Activated gamma-delta T cell (primary cell): ENCODE results near the gene GADD45G.
A peak's percentile ranks its signal among the peaks of the same experiment; 100 is the strongest.

Experiments
- DNase-seq: peaks from one replicate; lab custom pipeline; 2025; lab: John Stamatoyannopoulos, UW

GADD45G gene

DNA sequence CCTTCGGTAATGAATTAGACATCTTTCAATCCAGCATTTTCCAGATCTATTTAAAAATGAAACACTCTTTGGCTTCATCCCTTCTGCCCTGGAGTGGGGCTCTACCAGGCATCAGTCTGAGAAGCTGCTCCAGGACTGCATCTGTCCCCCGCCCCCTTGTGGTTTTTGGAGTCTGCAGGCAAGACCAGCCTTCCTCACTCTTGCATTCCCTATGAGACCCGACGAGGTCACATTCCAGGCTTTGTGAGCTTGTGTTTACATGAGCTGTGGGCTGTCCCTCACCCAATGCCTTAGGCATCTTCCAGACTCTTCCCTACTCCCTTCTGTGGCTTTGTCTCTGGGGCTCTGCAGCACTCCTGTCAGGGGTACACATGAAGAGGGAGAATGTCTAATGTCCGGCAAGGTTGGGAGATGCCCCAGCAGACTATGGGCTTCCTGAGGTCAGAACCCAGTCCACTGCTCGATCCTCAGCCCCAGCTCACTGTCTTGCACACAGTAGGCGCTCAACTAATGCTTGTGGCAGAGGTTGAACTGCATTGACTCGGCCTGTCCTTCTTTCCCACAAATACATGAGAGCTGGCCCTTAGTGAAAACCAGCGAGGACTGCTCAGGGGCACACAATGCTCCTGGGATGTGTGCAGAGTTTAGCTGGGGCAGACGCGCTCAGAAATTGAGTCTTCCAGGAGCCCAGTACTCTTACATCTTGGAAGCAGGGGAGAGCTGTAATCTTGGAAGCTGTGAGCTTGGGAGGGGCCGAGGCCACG is 11.7 kb upstream of the GADD45G start:
- DNase-seq = no peak

- DNase-seq = no peak
These were observed 10.9 kb upstream of the GADD45G start for GRCh38 chr9:89593727-89594427.

- DNase-seq = no peak
These were observed 9.8 kb upstream of the GADD45G start for GRCh38 chr9:89594811-89595550.

DNA sequence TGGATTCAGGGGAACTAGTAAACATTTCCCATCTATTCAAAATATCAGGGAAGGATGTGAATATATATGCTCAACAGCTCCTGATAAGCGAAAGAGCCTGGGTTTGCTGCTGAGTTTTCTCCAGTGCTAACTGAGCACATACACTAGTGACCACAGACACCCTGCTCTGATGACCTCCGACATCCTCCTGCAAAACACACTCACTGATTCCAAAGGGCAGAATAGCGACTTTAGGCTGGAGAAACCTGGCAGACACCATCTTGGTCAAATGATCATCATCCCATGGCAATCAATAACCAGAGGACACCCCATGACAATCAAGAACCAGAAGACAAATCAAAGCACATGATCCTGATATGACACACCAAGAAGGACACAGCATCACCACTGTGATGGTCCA is 9.2 kb upstream of the GADD45G start:
- DNase-seq = no peak

DNA sequence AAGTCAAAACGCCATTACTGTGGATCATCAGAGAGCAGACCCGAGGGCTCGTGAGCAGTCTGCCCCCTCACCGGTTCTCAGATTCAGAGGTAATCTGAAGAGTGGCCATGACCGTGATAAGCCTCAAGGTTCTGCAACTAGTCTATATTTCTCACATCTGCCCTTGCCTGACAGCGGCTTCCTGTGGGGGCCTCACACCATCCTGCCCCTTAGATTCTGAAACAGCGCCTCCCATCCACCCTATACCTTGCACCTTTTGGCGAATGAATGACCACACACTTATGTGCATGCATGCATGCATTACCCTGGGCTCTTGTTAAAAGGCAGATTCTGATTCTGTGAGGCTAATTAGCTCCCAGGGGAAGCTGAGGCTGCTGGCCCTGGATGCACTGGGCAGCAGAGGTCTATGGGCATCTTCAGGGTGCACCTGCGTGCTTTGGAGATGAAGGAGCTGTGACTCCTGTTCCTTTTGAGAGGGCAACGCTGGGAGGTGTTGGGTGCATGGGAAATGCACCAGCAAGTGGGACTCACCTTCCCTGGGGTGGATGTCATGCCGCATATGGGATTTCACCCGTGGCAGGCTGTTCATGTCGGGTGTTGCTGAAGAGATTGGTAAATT is 7.8 kb upstream of the GADD45G start:
- DNase-seq = no peak

- DNase-seq = no peak
These were observed 7.0 kb upstream of the GADD45G start for GRCh38 chr9:89597711-89598362.

- DNase-seq = no peak
These were observed 6.5 kb upstream of the GADD45G start for GRCh38 chr9:89598363-89598713.

DNA sequence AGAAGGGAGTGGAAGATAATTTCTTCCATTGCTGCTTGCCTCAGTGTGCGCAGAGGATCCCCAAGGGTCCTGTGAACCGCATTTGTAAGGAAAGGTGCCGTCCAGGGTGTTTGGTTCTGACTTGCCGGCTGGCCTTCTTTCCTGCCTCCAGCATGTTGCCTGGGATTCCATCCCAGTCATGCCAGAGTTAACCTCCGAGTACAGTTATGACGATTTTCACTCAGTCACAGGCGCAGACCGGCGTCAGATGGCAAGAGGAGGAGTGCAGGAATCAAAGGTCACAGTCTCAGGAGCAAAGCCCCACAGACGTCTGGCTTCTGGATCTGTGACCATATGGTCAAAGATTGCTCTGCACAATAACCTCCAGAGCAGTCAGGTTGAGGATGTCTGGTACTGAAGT is 5.9 kb upstream of the GADD45G start:
- no peak for DNase-seq

DNA sequence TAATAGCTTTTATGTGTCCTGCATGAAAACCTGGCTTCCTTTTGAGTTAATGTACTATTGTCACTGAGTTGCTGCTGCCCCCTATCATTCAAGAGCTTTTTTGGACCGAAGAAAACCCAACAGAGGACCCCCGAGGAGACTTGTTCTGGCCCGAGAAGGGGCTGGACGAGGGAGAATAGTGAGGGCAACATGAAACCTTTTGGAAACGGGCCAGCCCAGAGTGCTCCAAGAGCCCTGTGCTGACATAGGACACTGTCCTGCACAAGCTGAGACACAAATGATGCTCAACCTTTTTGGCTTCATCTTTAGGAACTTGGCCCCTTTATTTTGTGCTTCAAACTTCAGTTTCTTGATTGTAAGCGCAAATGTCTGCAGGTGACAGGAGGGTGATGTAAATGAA is 4.0 kb upstream of the GADD45G start:
- DNase-seq = no peak

GRCh38 chr9:89601306-89601705 is 3.5 kb upstream of the GADD45G start:
- DNase-seq = no peak

DNA sequence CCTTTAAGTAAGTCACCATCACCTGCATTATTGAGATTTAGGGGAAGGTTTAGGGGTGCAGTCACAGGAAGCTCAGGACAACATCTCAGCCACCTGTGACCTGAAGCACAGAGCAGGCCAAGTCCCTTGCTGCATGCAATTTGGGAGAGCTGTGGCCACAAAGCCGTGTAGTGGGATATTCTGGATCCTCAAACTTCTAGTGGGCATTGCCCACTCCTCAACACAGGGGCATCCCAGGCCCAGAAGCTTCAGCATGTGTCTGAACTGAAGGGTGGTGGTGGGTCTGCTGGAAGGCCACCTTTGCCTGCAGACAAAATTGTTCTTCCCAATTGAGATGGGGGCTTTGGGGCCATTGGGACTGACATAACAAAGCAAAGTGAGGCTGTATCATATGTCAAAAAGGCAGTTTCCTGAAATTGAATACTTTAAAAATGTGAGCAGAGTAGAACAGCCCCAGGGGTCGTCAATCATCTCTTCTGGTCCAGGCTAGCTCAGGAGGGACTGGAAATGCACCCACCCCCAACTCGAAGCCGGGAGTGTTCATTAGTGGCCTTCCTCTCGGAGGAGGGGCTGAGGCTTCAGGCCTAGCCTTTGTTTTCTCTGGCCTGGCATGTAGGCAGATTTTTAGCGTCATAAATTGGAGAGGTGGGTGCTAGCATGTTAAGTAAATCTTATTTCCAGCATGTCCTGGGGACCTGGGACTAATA is 2.8 kb upstream of the GADD45G start:
- DNase-seq = no peak

- DNase-seq = peak; percentile 48
These were observed 1.6 kb upstream of the GADD45G start for GRCh38 chr9:89602978-89603766.

DNA sequence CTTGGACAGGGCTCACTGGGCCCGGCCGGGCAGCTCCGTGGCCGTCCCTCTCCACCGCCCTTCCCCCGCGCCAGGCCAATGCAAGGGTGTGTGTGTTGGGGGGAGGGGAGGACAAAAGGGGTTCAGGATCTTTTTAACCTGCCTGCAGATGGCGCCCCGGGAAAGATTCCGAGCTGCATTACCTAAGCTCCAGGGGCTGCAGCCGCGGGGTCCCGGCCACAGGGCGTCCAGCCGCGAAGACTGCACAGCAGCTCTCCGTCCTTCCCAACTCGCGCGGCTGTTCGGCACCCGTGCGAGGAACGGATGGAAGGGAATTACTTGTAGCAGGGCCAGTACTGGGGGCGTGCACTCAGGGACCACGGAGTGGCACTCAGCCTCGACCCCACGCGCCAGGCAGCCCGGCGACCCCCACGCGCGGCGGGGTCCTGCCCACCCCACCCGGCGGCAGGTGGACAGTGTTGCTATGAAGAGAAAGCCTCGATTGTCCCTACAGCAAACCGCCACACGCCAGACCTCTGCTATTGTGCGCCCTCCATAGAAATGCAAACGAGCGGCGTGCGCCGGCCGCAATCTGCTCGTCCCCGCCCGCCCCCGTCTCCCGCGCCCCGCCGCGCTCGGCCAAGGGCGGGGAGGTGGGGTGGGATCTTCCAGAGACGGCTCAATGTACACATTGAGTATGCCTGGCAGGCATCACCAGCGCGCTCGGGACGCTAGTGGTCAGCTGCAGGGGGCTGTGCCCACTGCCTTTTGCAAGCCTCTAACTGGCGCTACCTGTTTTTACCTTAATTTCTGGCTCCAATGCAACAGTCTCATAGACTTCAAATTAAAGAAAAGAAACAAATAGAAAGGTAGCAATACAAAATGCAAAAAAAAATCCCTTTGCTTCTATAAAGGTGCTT is 796 bp upstream of the GADD45G start:
- DNase-seq = peak; percentile 19

- peak; percentile 28 for DNase-seq
These were observed 745 bp downstream of the GADD45G start for GRCh38 chr9:89605465-89606048.

DNA sequence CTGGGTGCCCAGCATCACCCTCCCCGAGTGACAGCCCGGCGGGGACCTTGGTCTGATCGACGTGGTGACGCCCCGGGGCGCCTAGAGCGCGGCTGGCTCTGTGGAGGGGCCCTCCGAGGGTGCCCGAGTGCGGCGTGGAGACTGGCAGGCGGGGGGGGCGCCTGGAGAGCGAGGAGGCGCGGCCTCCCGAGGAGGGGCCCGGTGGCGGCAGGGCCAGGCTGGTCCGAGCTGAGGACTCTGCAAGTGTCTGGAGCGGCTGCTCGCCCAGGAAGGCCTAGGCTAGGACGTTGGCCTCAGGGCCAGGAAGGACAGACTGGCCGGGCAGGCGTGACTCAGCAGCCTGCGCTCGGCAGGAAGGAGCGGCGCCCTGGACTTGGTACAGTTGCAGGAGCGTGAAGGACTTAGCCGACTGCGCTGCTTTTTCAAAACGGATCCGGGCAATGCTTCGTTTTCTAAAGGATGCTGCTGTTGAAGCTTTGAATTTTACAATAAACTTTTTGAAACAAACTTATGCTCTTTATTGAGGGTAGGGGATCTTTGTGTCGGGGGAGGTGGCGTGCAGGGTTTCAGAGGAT is 1.3 kb downstream of the GADD45G start:
- peak; percentile 28 for DNase-seq

DNA sequence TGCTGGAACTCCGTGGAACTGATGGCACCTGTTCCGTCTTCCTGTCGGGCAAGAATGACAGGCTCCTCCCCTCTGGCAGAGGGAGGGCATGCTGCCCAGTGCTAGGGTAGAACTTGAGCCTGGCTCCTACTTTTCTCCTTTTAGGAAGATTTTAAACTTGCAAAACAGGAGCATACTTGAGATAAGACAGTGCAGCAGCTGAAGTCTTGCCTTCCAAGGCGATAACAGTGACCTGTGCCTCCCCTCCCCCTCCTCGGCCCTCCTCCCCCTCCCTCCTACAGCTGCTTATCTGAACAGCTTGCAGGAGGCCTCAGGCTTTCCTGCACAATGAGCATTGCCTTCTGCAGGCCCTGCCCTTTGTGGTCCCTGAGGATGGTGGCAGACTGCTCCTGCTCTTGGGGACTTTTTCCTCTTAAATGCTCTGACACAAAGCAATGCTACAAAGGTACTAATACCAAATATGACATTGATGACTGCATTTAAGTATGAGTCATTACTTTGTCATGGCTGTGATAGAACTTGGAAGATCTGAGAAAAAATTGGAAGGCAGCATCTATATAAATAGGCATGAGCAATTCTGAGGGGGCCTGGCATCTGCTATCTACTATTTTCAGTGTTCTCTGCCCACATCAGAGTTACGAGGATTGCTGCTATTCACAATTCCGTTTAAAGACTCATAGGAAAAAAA is 2.0 kb downstream of the GADD45G start:
- no peak for DNase-seq

- no peak for DNase-seq
These were observed 4.0 kb downstream of the GADD45G start for GRCh38 chr9:89608641-89609335.
